ENCODE data around the gene DPYSL5. TPM values are rescaled to one million over a fixed set of nuclear protein-coding genes. Genes with fewer than 3 reads are reported as not detected.
A peak's percentile ranks its signal among the peaks of the same experiment; 100 is the strongest.

The DPYSL5 gene
- total and polyA plus RNA-seq, 12 donors: 0.34 to 1.6 (median 0.82) TPM; not detected in 4

GRCh38 chr2:26945991-26946750 lies 98.2 kb downstream of the DPYSL5 start:
- no peak for DNase-seq
- Histone ChIP-seq H3K36me3 (replicated peaks in 1 of 2) (no peaks in the 10 kb centered on the region), H3K27ac (no peak overlapping the region), H3K27me3 (peaks cover 10% of the 10 kb centered on the region), H3K4me1 (replicated peaks in 1 of 2) (no peaks in the 10 kb centered on the region), H3K9me3 (replicated peaks in 1 of 3) (no peaks in the 10 kb centered on the region), H3K4me3 (no peak overlapping the region)
- intact Hi-C loops (cut with DNase I): no loop called here
- 70 to 84% (median 75%) methylated on average over 7 to 12 of the region's 12 CpGs for WGBS, 4 donors
- TF ChIP-seq CTCF (IDR thresholded peaks at IDR 0.05) (no peak), POLR2A (IDR thresholded peaks at IDR 0.05) (no peak)

DNA sequence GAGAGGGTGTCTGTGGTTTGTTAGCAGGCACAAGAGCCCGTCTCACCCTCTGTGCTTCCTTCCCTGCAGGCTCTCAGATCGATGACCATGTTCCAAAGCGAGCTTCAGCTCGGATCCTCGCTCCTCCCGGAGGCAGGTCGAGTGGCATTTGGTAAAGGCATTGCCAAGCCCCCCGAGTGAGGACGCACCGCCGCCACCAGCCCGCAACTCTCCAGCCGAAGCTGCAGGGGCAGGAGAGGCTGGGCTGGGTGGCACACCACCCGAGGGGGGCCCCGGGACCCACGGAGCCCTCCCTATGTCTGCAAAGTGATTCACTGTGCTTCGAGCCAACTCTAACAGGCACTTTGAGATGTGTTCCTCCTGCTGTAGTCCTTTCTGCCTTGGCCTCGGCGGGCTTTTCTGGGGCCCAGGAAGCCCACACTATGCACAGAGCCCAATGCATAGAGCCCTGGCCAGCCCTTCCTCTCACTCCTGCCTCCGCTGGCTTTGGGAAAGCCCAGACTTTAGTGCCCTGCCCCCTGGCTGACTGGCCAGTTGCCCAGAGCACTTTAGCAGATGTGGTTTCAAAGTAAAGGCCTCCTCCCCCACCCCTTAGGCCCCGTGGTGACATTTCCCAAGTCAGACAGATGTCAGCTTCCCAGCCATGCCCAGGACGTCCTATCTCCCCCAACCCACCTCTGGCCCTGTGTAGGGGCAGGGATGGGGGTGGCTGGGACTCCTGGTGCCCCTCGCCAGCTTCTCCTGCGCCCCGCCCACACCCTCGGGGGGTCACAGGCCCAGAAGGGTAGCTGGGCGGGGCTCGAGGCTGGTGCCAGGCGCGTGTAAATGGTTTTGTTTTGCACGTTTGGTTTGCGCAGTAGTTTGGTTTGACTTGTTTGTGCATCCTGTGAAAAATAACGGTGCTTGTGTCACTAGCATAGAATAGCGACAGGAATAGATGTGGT lies 99.2 kb downstream of the DPYSL5 start:
- no peaks in the 10 kb centered on the region for H3K9me3 ChIP-seq (replicated peaks in 1 of 3)
- no peak overlapping the region for H3K4me3 ChIP-seq
- DNase-seq: peak in 3 of 7 donors; percentile 32 to 39 (median 37)
- 56 to 70% (median 64%) methylated on average over 16 to 34 of the region's 34 CpGs for WGBS, 4 donors
- peaks cover 10% of the 10 kb centered on the region for H3K27me3 ChIP-seq
- no peak for TF ChIP-seq CTCF (IDR thresholded peaks at IDR 0.05)
- no peak for TF ChIP-seq POLR2A (IDR thresholded peaks at IDR 0.05)
- H3K4me1 ChIP-seq (replicated peaks in 1 of 2): no peaks in the 10 kb centered on the region
- intact Hi-C loops (cut with DNase I): no loop called here
- no peak overlapping the region for H3K27ac ChIP-seq
- no peaks in the 10 kb centered on the region for H3K36me3 ChIP-seq (replicated peaks in 1 of 2)

DNA sequence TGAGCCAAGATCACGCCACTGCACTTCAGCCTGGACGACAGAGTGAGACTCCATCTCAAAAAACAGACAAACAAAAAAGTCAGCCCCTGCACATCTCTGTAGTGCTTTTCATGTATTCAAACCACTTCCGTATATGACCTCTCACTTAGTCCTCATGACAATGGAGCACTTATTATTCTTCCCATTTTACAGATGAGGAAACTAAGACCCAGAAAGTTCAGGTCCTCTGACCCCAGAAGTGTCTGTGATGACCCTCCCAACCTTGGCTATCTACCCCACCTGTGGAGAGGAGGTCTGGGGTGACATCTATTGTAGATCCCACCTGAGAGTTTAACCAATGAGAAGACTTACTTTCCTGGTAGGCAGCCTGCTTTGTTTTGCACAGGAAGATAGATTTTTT lies 100.9 kb downstream of the DPYSL5 start:
- no peak for TF ChIP-seq CTCF (IDR thresholded peaks at IDR 0.05)
- TF ChIP-seq POLR2A (IDR thresholded peaks at IDR 0.05): no peak
- Histone ChIP-seq H3K4me1 (replicated peaks in 1 of 2) (no peaks in the 10 kb centered on the region), H3K9me3 (replicated peaks in 1 of 3) (no peaks in the 10 kb centered on the region), H3K4me3 (no peak overlapping the region), H3K36me3 (replicated peaks in 1 of 2) (no peaks in the 10 kb centered on the region), H3K27ac (no peak overlapping the region), H3K27me3 (peaks cover 8% of the 10 kb centered on the region)
- DNase-seq: no peak
- 82 to 88% (median 84%) methylated on average over 3 of the region's 3 CpGs for WGBS, 4 donors
- intact Hi-C loops (cut with DNase I): no loop called here

- H3K9me3 ChIP-seq (replicated peaks in 1 of 3): no peaks in the 10 kb centered on the region
- H3K4me3 ChIP-seq: no peak overlapping the region
- H3K27me3 ChIP-seq: peaks cover 18% of the 10 kb centered on the region
- intact Hi-C loops (cut with DNase I): no loop called here
- 66 to 80% (median 71%) methylated on average over 2 to 5 of the region's 5 CpGs for WGBS, 4 donors
- no peak for DNase-seq
- H3K27ac ChIP-seq: no peak overlapping the region
- H3K4me1 ChIP-seq (replicated peaks in 1 of 2): no peaks in the 10 kb centered on the region
- H3K36me3 ChIP-seq (replicated peaks in 1 of 2): no peaks in the 10 kb centered on the region
- no peak for TF ChIP-seq POLR2A (IDR thresholded peaks at IDR 0.05)
- TF ChIP-seq CTCF (IDR thresholded peaks at IDR 0.05): no peak
Measured at GRCh38 chr2:26950246-26950645, 102.3 kb downstream of the DPYSL5 start.

Measured in adrenal gland (tissue), 12 donors.